Measurements from ENCODE around the gene NXPH4. TPM values are rescaled to one million over a fixed set of nuclear protein-coding genes. Genes with fewer than 3 reads are reported as not detected.

Gene NXPH4
- total RNA-seq, 2 donors from 2014 or later: 0.11 to 0.54 TPM

- DNase-seq (ENCODE audit: low spot score in 2 of 2) (no peak), ATAC-seq (no peak)
- no peaks in the 10 kb centered on the region for H3K9me3 Mint-ChIP-seq
- no peak overlapping the region for H3K27ac Mint-ChIP-seq
- H3K36me3 Mint-ChIP-seq: no peaks in the 10 kb centered on the region
These were observed 36.1 kb upstream of the NXPH4 start for GRCh38 chr12:57180321-57180989.

- H3K9me3 Mint-ChIP-seq: no peaks in the 10 kb centered on the region
- no peak overlapping the region for H3K27ac Mint-ChIP-seq
- DNase-seq (ENCODE audit: low spot score in 2 of 2) (no peak), ATAC-seq (no peak)
- H3K36me3 Mint-ChIP-seq: no peaks in the 10 kb centered on the region
These were observed 35.5 kb upstream of the NXPH4 start for GRCh38 chr12:57181072-57181471.

- H3K9me3 Mint-ChIP-seq: no peaks in the 10 kb centered on the region
- no peaks in the 10 kb centered on the region for H3K36me3 Mint-ChIP-seq
These were observed 34.9 kb upstream of the NXPH4 start for GRCh38 chr12:57181561-57182155.

GRCh38 chr12:57182918-57183575 is 33.5 kb upstream of the NXPH4 start:
- Mint-ChIP-seq H3K27ac (no peak overlapping the region), H3K9me3 (no peaks in the 10 kb centered on the region), H3K36me3 (no peaks in the 10 kb centered on the region)
- peak; percentile 75 to 87 for DNase-seq (ENCODE audit: low spot score in 2 of 2)
- ATAC-seq: peak; percentile 94 to 97

More at GRCh38 chr12:57181561-57182155, 34.9 kb upstream of the NXPH4 start:
- no peak overlapping the region for H3K27ac Mint-ChIP-seq
- DNase-seq (ENCODE audit: low spot score in 2 of 2): no peak
- ATAC-seq: no peak

- no peaks in the 10 kb centered on the region for H3K36me3 Mint-ChIP-seq
- ATAC-seq (no peak), DNase-seq (ENCODE audit: low spot score in 2 of 2) (no peak)
- H3K27ac Mint-ChIP-seq: no peak overlapping the region
- H3K9me3 Mint-ChIP-seq: no peaks in the 10 kb centered on the region
These were observed 32.5 kb upstream of the NXPH4 start for GRCh38 chr12:57183939-57184725.

GRCh38 chr12:57185403-57185802 is 31.2 kb upstream of the NXPH4 start:
- H3K27ac Mint-ChIP-seq: no peak overlapping the region
- H3K36me3 Mint-ChIP-seq: no peaks in the 10 kb centered on the region
- ATAC-seq (no peak), DNase-seq (ENCODE audit: low spot score in 2 of 2) (no peak)
- H3K9me3 Mint-ChIP-seq: no peaks in the 10 kb centered on the region

- no peak overlapping the region for H3K27ac Mint-ChIP-seq
- DNase-seq (ENCODE audit: low spot score in 2 of 2) (no peak), ATAC-seq (no peak)
- no peaks in the 10 kb centered on the region for H3K36me3 Mint-ChIP-seq
- H3K9me3 Mint-ChIP-seq: no peaks in the 10 kb centered on the region
These were observed 30.6 kb upstream of the NXPH4 start for GRCh38 chr12:57185906-57186508.

GRCh38 chr12:57187222-57188089 is 29.1 kb upstream of the NXPH4 start:
- no peaks in the 10 kb centered on the region for H3K36me3 Mint-ChIP-seq
- H3K27ac Mint-ChIP-seq: peak overlapping the region in 1 of 2 donors; percentile 65
- ATAC-seq (no peak), DNase-seq (ENCODE audit: low spot score in 2 of 2) (no peak)
- no peaks in the 10 kb centered on the region for H3K9me3 Mint-ChIP-seq

GRCh38 chr12:57188090-57188425 is 28.5 kb upstream of the NXPH4 start:
- H3K36me3 Mint-ChIP-seq: no peaks in the 10 kb centered on the region
- ATAC-seq (no peak), DNase-seq (ENCODE audit: low spot score in 2 of 2) (no peak)
- peak overlapping the region in 1 of 2 donors; percentile 9 for H3K27ac Mint-ChIP-seq
- H3K9me3 Mint-ChIP-seq: no peaks in the 10 kb centered on the region

GRCh38 chr12:57190037-57190436 is 26.6 kb upstream of the NXPH4 start:
- ATAC-seq (no peak), DNase-seq (ENCODE audit: low spot score in 2 of 2) (no peak)
- Mint-ChIP-seq H3K36me3 (no peaks in the 10 kb centered on the region), H3K9me3 (no peaks in the 10 kb centered on the region), H3K27ac (no peak overlapping the region)

GRCh38 chr12:57190821-57191220 is 25.8 kb upstream of the NXPH4 start:
- no peak for ATAC-seq
- Mint-ChIP-seq H3K9me3 (no peaks in the 10 kb centered on the region), H3K36me3 (no peaks in the 10 kb centered on the region)

GRCh38 chr12:57191410-57191809 is 25.2 kb upstream of the NXPH4 start:
- no peak for DNase-seq (ENCODE audit: low spot score in 2 of 2)
- ATAC-seq: no peak
- H3K9me3 Mint-ChIP-seq: no peaks in the 10 kb centered on the region

More at GRCh38 chr12:57190821-57191220, 25.8 kb upstream of the NXPH4 start:
- no peak for DNase-seq (ENCODE audit: low spot score in 2 of 2)
- no peak overlapping the region for H3K27ac Mint-ChIP-seq

GRCh38 chr12:57192920-57193319 is 23.7 kb upstream of the NXPH4 start:
- Mint-ChIP-seq H3K27ac (no peak overlapping the region), H3K9me3 (no peaks in the 10 kb centered on the region), H3K36me3 (no peaks in the 10 kb centered on the region)
- no peak for ATAC-seq
- DNase-seq (ENCODE audit: low spot score in 2 of 2): no peak

More at GRCh38 chr12:57191410-57191809, 25.2 kb upstream of the NXPH4 start:
- Mint-ChIP-seq H3K36me3 (no peaks in the 10 kb centered on the region), H3K27ac (no peak overlapping the region)

GRCh38 chr12:57193706-57194245 is 22.8 kb upstream of the NXPH4 start:
- no peak for DNase-seq (ENCODE audit: low spot score in 2 of 2)
- Mint-ChIP-seq H3K36me3 (no peaks in the 10 kb centered on the region), H3K9me3 (no peaks in the 10 kb centered on the region), H3K27ac (no peak overlapping the region)
- ATAC-seq: no peak

GRCh38 chr12:57194253-57194652 is 22.3 kb upstream of the NXPH4 start:
- DNase-seq (ENCODE audit: low spot score in 2 of 2) (no peak), ATAC-seq (no peak)
- Mint-ChIP-seq H3K9me3 (no peaks in the 10 kb centered on the region), H3K36me3 (no peaks in the 10 kb centered on the region), H3K27ac (no peak overlapping the region)

- DNase-seq (ENCODE audit: low spot score in 2 of 2) (no peak), ATAC-seq (no peak)
- Mint-ChIP-seq H3K36me3 (no peaks in the 10 kb centered on the region), H3K9me3 (no peaks in the 10 kb centered on the region), H3K27ac (no peak overlapping the region)
These were observed 21.4 kb upstream of the NXPH4 start for GRCh38 chr12:57195186-57195585.
